SIG-M5 treated with dmso at 0.1 percent for 504 hours (cell line): Measurements from ENCODE around the gene RSRC1.
"Not testable (repeated sequence)": the region's sequence is repeated elsewhere in the genome, so short reads cannot be mapped to it uniquely, and the experiment has no call there.

Experiments used
- DNase-seq: peaks from one replicate; lab custom pipeline; 2025; ENCODE audit not compliant: unreplicated experiment; lab: John Stamatoyannopoulos, UW

RSRC1 gene

GRCh38 chr3:158220575-158220974, 110.7 kb downstream of the RSRC1 start:
- no peak for DNase-seq

GRCh38 chr3:158221426-158221825, 111.5 kb downstream of the RSRC1 start:
- no peak for DNase-seq

GRCh38 chr3:158226429-158226828, 116.5 kb downstream of the RSRC1 start:
- no peak for DNase-seq

- not testable (repeated sequence) for DNase-seq
These were observed 119.1 kb downstream of the RSRC1 start for GRCh38 chr3:158228942-158229341.

- no peak for DNase-seq
These were observed 123.9 kb downstream of the RSRC1 start for GRCh38 chr3:158233791-158234190.

- DNase-seq, result no peak
These were observed 134.4 kb downstream of the RSRC1 start for GRCh38 chr3:158244274-158244673.

GRCh38 chr3:158247288-158247687, 137.4 kb downstream of the RSRC1 start:
- DNase-seq, result no peak

GRCh38 chr3:158248261-158248660, 138.4 kb downstream of the RSRC1 start:
- no peak for DNase-seq

GRCh38 chr3:158249183-158249582, 139.3 kb downstream of the RSRC1 start:
- no peak for DNase-seq

GRCh38 chr3:158258619-158259018, 148.7 kb downstream of the RSRC1 start:
- DNase-seq, result no peak

- no peak for DNase-seq
These were observed 150.5 kb downstream of the RSRC1 start for GRCh38 chr3:158260392-158260791.

- no peak for DNase-seq
These were observed 151.6 kb downstream of the RSRC1 start for GRCh38 chr3:158261371-158261991.

- DNase-seq, result no peak
These were observed 155.0 kb downstream of the RSRC1 start for GRCh38 chr3:158264894-158265293.

- no peak for DNase-seq
These were observed 157.1 kb downstream of the RSRC1 start for GRCh38 chr3:158267015-158267414.

- no peak for DNase-seq
These were observed 160.1 kb downstream of the RSRC1 start for GRCh38 chr3:158269942-158270341.

GRCh38 chr3:158272081-158272480, 162.2 kb downstream of the RSRC1 start:
- DNase-seq, result no peak

- DNase-seq, result no peak
These were observed 163.8 kb downstream of the RSRC1 start for GRCh38 chr3:158273656-158274055.

- DNase-seq, result no peak
These were observed 168.3 kb downstream of the RSRC1 start for GRCh38 chr3:158278187-158278586.

- DNase-seq, result peak; percentile 66
These were observed 169.7 kb downstream of the RSRC1 start for GRCh38 chr3:158279609-158280008.

- DNase-seq, result no peak
These were observed 185.9 kb downstream of the RSRC1 start for GRCh38 chr3:158295771-158296170.

GRCh38 chr3:158297940-158298339, 188.1 kb downstream of the RSRC1 start:
- DNase-seq, result no peak

- no peak for DNase-seq
These were observed 198.5 kb downstream of the RSRC1 start for GRCh38 chr3:158308236-158308928.
